Measurements from ENCODE around the gene PPFIA2. TPM values are rescaled to one million over a fixed set of nuclear protein-coding genes. Genes with fewer than 3 reads are reported as not detected.

Gene PPFIA2
- total RNA-seq, 1 donor from 2014 or later = 5.7 TPM

DNA sequence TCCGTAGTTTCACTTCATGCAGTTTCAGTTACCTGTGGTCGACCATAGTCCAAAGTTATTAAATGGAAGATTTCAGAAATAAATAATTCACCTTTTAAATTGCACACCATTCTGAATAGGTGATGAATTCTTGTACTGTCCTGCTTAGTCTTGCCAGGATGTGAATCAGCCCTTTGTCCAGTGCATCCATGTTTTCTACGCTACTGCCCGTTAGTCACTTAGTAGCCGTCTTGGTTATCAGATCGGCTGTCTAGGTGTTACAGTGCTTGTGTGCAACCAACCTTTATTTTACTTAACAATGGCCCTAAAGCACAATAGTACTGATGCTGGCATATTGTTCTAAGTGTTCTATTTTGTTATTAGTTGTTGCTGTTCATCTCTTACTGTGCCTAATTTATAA is 534.5 kb downstream of the PPFIA2 start:
- Mint-ChIP-seq H3K4me3 (no peak overlapping the region), H3K4me1 (ENCODE audit: unreplicated experiment) (peaks cover under 1% of the 10 kb centered on the region), H3K27ac (no peak overlapping the region), H3K9me3 (no peaks in the 10 kb centered on the region), H3K27me3 (no peaks in the 10 kb centered on the region), H3K36me3 (no peaks in the 10 kb centered on the region)
- DNase-seq (ENCODE audit: extremely low spot score, unreplicated experiment) = no peak
- TF ChIP-seq, protein P1, sequence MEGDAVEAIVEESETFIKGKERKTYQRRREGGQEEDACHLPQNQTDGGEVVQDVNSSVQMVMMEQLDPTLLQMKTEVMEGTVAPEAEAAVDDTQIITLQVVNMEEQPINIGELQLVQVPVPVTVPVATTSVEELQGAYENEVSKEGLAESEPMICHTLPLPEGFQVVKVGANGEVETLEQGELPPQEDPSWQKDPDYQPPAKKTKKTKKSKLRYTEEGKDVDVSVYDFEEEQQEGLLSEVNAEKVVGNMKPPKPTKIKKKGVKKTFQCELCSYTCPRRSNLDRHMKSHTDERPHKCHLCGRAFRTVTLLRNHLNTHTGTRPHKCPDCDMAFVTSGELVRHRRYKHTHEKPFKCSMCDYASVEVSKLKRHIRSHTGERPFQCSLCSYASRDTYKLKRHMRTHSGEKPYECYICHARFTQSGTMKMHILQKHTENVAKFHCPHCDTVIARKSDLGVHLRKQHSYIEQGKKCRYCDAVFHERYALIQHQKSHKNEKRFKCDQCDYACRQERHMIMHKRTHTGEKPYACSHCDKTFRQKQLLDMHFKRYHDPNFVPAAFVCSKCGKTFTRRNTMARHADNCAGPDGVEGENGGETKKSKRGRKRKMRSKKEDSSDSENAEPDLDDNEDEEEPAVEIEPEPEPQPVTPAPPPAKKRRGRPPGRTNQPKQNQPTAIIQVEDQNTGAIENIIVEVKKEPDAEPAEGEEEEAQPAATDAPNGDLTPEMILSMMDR (conservative IDR thresholded peaks at IDR 0.05) = no peak

- H3K27me3 Mint-ChIP-seq = no peaks in the 10 kb centered on the region
- no peak for DNase-seq (ENCODE audit: extremely low spot score, unreplicated experiment)
- H3K4me3 Mint-ChIP-seq = no peak overlapping the region
- TF ChIP-seq, protein P1 (conservative IDR thresholded peaks at IDR 0.05) = no peak
- no peaks in the 10 kb centered on the region for H3K36me3 Mint-ChIP-seq
- H3K27ac Mint-ChIP-seq = no peak overlapping the region
- H3K4me1 Mint-ChIP-seq (ENCODE audit: unreplicated experiment) = peaks cover 6% of the 10 kb centered on the region
- no peaks in the 10 kb centered on the region for H3K9me3 Mint-ChIP-seq
Observed at GRCh38 chr12:81222846-81223592, 536.1 kb downstream of the PPFIA2 start.

GRCh38 chr12:81221681-81222080 is 537.5 kb downstream of the PPFIA2 start:
- Mint-ChIP-seq H3K4me3 (no peak overlapping the region), H3K27me3 (no peaks in the 10 kb centered on the region), H3K27ac (no peak overlapping the region), H3K4me1 (ENCODE audit: unreplicated experiment) (peaks cover 8% of the 10 kb centered on the region), H3K9me3 (no peaks in the 10 kb centered on the region), H3K36me3 (no peaks in the 10 kb centered on the region)
- no peak for DNase-seq (ENCODE audit: extremely low spot score, unreplicated experiment)
- TF ChIP-seq, protein P1 (conservative IDR thresholded peaks at IDR 0.05) = no peak

GRCh38 chr12:81216739-81217138 is 542.4 kb downstream of the PPFIA2 start:
- no peak overlapping the region for H3K27ac Mint-ChIP-seq
- no peaks in the 10 kb centered on the region for H3K9me3 Mint-ChIP-seq
- peaks cover 8% of the 10 kb centered on the region for H3K4me1 Mint-ChIP-seq (ENCODE audit: unreplicated experiment)
- H3K4me3 Mint-ChIP-seq = no peak overlapping the region
- H3K27me3 Mint-ChIP-seq = no peaks in the 10 kb centered on the region
- H3K36me3 Mint-ChIP-seq = no peaks in the 10 kb centered on the region
- TF ChIP-seq, protein P1 (conservative IDR thresholded peaks at IDR 0.05) = no peak
- no peak for DNase-seq (ENCODE audit: extremely low spot score, unreplicated experiment)

- H3K4me1 Mint-ChIP-seq (ENCODE audit: unreplicated experiment) = peaks cover 18% of the 10 kb centered on the region
- H3K27ac Mint-ChIP-seq = no peak overlapping the region
- H3K4me3 Mint-ChIP-seq = no peak overlapping the region
- no peaks in the 10 kb centered on the region for H3K27me3 Mint-ChIP-seq
- no peaks in the 10 kb centered on the region for H3K36me3 Mint-ChIP-seq
- no peak for DNase-seq (ENCODE audit: extremely low spot score, unreplicated experiment)
- H3K9me3 Mint-ChIP-seq = no peaks in the 10 kb centered on the region
- TF ChIP-seq, protein P1 (conservative IDR thresholded peaks at IDR 0.05) = no peak
Observed at GRCh38 chr12:81212996-81213696, 546.0 kb downstream of the PPFIA2 start.

Data from type B pancreatic cell (in vitro differentiated cells).